Ectodermal cell (in vitro differentiated cells): ENCODE measurements around the gene GABRB1. TPM values are rescaled to one million over a fixed set of nuclear protein-coding genes. Genes with fewer than 3 reads are reported as not detected.

ENCODE experiments used
- H3K27ac ChIP-seq: 2 replicates; pipeline ENCODE4 v1.7.0; 2013; ENCODE audit warnings: mild to moderate bottlenecking, low read depth, low read length; ENCODE audit not compliant: insufficient read depth, poor library complexity, severe bottlenecking
- H3K27me3 ChIP-seq: 2 replicates; pipeline ENCODE4 v1.7.0; 2013; ENCODE audit warnings: mild to moderate bottlenecking, low read length; ENCODE audit not compliant: insufficient read depth, control insufficient read depth, poor library complexity, severe bottlenecking
- H3K36me3 ChIP-seq: one replicate; pipeline ENCODE4 v1.7.0; 2013; ENCODE audit warnings: low read length; ENCODE audit not compliant: control insufficient read depth, insufficient read depth
- H3K4me1 ChIP-seq: one replicate; pipeline ENCODE4 v1.7.0; 2013; ENCODE audit warnings: low read length; ENCODE audit not compliant: control insufficient read depth, insufficient read depth
- H3K4me3 ChIP-seq: 2 replicates; pipeline ENCODE4 v1.7.0; 2013; ENCODE audit warnings: low read depth, low read length, control low read depth; ENCODE audit not compliant: insufficient read depth
- H3K9me3 ChIP-seq: 2 replicates; pipeline ENCODE4 v1.7.0; 2013; ENCODE audit warnings: mild to moderate bottlenecking, low read length, moderate library complexity; ENCODE audit not compliant: control insufficient read depth
- WGBS, 2 experiments: methylation state at CpG; one replicate each; pipeline ENCODE4 v1.1.7; 2013; ENCODE audit warnings: missing lambda C conversion rate in 2 of 2; 5-methylcytosine and 5-hydroxymethylcytosine counted together
- polyA plus RNA-seq, 4 experiments: library from polyadenylated mRNA; stranded (reverse); fragments of 50-300 nt; gene quantifications; one replicate each; pipeline ENCODE4 v1.2.3, GENCODE V29; 2013

GABRB1 gene
- polyA plus RNA-seq (2013, experiment 1 of 4) = not detected
- not detected for polyA plus RNA-seq (2013, experiment 2 of 4)
- 0.85 TPM for polyA plus RNA-seq (2013, experiment 3 of 4)
- polyA plus RNA-seq (2013, experiment 4 of 4) = not detected

GRCh38 chr4:47031011-47031678 lies at the start of gene GABRB1:
Gene GABRB1, plus strand, starts transcription at chr4:47031567.
- Histone ChIP-seq H3K27ac (no peak within 1 kb of the TSS), H3K36me3 (no peaks in the 10 kb centered on the region), H3K27me3 (peaks cover 18% of the 10 kb centered on the region), H3K4me3 (peak within 1 kb of the TSS; percentile 41), H3K4me1 (no peaks in the 10 kb centered on the region), H3K9me3 (no peaks in the 10 kb centered on the region)
- 0 to 1% methylated on average over 20 of the region's 20 CpGs for WGBS, 2 experiments

- H3K36me3 ChIP-seq = no peaks in the 10 kb centered on the region
- H3K27ac ChIP-seq = no peak overlapping the region
- no peaks in the 10 kb centered on the region for H3K9me3 ChIP-seq
- no peak overlapping the region for H3K4me3 ChIP-seq
- no peaks in the 10 kb centered on the region for H3K4me1 ChIP-seq
- peaks cover 4% of the 10 kb centered on the region for H3K27me3 ChIP-seq
- WGBS, 2 experiments = no CpG with 5 or more reads among the region's 1 CpG
Measured at GRCh38 chr4:46984781-46985180, 46.6 kb upstream of the GABRB1 start.

GRCh38 chr4:46986922-46987638 lies 44.3 kb upstream of the GABRB1 start:
- Histone ChIP-seq H3K36me3 (no peaks in the 10 kb centered on the region), H3K27me3 (peaks cover 21% of the 10 kb centered on the region), H3K4me3 (no peak overlapping the region), H3K4me1 (no peaks in the 10 kb centered on the region), H3K9me3 (no peaks in the 10 kb centered on the region), H3K27ac (no peak overlapping the region)
- WGBS, 2 experiments = 85 to 87% methylated on average over 3 of the region's 3 CpGs

- Histone ChIP-seq H3K4me3 (no peak overlapping the region), H3K4me1 (peaks cover 12% of the 10 kb centered on the region), H3K36me3 (no peaks in the 10 kb centered on the region), H3K9me3 (no peaks in the 10 kb centered on the region), H3K27me3 (peaks cover 71% of the 10 kb centered on the region), H3K27ac (no peak overlapping the region)
- 21 to 32% methylated on average over 8 to 9 of the region's 9 CpGs for WGBS, 2 experiments
Measured at GRCh38 chr4:46992338-46992737, 39.0 kb upstream of the GABRB1 start.

GRCh38 chr4:46993075-46994006 lies 38.0 kb upstream of the GABRB1 start, which contains the start of gene GABRA4:
Gene GABRA4, minus strand, starts transcription at chr4:46993581. Its CDS starts 157 bp downstream, at chr4:46993424.
- H3K9me3 ChIP-seq = no peaks in the 10 kb centered on the region
- WGBS, 2 experiments = 1% methylated on average over 67 of the region's 67 CpGs
- H3K27ac ChIP-seq = no peak within 1 kb of the TSS
- peak within 1 kb of the TSS; percentile 44 for H3K4me3 ChIP-seq
- peaks cover 12% of the 10 kb centered on the region for H3K4me1 ChIP-seq
- H3K27me3 ChIP-seq = peaks cover 71% of the 10 kb centered on the region
- no peaks in the 10 kb centered on the region for H3K36me3 ChIP-seq

- Histone ChIP-seq H3K36me3 (no peaks in the 10 kb centered on the region), H3K27ac (no peak overlapping the region), H3K4me3 (peak overlapping the region; percentile 44), H3K27me3 (peaks cover 71% of the 10 kb centered on the region), H3K4me1 (peaks cover 12% of the 10 kb centered on the region), H3K9me3 (no peaks in the 10 kb centered on the region)
- 4 to 5% methylated on average over 10 to 14 of the region's 14 CpGs for WGBS, 2 experiments
Measured at GRCh38 chr4:46994007-46994405, 37.4 kb upstream of the GABRB1 start.

GRCh38 chr4:46999566-46999965 lies 31.8 kb upstream of the GABRB1 start:
- Histone ChIP-seq H3K27me3 (peaks cover 25% of the 10 kb centered on the region), H3K36me3 (no peaks in the 10 kb centered on the region), H3K4me1 (no peaks in the 10 kb centered on the region), H3K9me3 (no peaks in the 10 kb centered on the region), H3K4me3 (no peak overlapping the region), H3K27ac (no peak overlapping the region)

GRCh38 chr4:47000406-47000805 lies 31.0 kb upstream of the GABRB1 start:
- Histone ChIP-seq H3K4me1 (no peaks in the 10 kb centered on the region), H3K27me3 (peaks cover 17% of the 10 kb centered on the region), H3K36me3 (no peaks in the 10 kb centered on the region), H3K9me3 (no peaks in the 10 kb centered on the region), H3K27ac (no peak overlapping the region), H3K4me3 (no peak overlapping the region)
- WGBS, 2 experiments = 85 to 100% methylated on average over 1 of the region's 1 CpG

- H3K4me3 ChIP-seq = no peak overlapping the region
- no CpG with 5 or more reads among the region's 1 CpG for WGBS, 2 experiments
- H3K4me1 ChIP-seq = no peaks in the 10 kb centered on the region
- H3K27me3 ChIP-seq = no peaks in the 10 kb centered on the region
- H3K9me3 ChIP-seq = no peaks in the 10 kb centered on the region
- H3K27ac ChIP-seq = no peak overlapping the region
- H3K36me3 ChIP-seq = no peaks in the 10 kb centered on the region
Measured at GRCh38 chr4:47002580-47002979, 28.8 kb upstream of the GABRB1 start.
